Activated CD4-positive, alpha-beta T cell treated with anti-CD3 and anti-CD28 coated beads for 24 hours (primary cell): Measurements from ENCODE around the gene TGM3.

Source experiments
- DNase-seq, 2 donors: peaks; one replicate each; pipeline ENCODE4 v3.0.0-alpha.2; 2020; ENCODE audit warnings: low read depth in 2 of 2

The TGM3 gene

DNA sequence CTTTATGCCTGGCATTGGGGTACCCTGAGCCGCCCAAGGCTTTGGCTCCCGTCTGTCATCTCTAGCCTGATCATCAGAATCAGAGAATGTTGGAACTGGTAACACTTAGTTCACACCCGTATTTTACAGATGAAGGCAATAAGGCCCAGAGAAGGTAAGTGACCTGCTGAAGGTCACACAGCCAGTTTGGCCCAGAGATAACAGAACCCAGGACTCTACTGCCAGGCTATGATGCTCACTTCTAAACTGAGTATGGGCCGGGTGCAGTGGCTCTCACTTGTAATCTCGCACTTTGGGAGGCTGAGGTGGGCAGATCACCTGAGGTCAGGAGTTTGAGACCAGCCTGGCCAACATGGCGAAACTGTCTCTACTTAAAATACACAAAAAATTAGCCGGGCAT, 83.1 kb downstream of the TGM3 start:
- no peak for DNase-seq

DNA sequence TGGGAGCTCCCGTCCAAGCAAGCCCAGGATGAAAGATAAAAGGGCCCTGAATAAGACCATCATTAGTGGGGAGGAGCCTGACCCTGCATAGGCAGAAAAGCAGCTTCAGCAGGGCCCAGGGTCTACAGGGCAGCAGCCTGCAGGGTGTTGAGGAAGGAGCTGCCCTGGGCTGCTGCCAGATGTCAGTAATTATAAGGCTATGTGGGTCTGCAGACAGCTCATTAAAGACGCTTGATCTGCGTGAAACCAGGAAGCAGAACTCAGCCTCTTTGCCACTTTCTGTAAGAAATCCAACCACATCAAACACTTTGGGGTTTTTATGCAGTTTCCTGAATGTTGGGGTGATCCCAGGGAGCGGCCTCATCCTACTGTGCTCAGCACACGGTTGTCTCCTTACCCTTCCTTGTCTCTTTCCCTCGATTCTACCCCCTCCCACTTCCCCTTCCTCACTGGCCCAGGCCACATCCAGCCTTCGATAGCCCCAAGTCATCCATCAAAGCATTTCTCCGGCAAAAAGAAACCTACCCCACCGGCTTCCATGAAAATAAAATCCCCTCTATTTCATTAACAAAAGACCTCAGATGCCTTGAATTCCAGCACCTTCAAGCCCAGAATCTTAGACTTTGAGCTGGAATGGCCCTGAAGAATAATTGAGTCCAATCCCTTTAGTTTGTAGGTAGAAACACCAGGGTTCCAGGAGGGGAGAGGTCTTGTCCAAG, 83.9 kb downstream of the TGM3 start:
- DNase-seq: no peak

DNA sequence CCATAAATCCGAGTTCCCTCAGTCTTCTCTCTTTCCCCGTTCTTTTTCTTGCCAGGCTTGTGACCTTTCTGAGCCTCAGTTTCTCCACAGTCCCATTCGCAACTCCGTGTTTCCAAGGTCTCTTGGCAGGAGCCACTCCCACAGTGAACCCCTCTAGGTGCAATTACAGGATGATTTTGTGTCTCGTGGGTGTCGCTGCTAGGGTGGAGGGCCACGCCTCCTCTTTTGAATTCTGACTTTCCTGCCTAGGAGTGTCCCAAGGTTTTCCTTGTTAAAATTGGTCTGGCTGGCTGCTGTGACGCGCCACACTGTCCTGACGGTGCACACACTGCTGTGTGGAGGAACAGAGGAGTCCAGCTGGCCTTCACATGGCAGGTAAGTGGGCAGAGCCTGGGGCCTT, 84.8 kb downstream of the TGM3 start, which contains the start of gene TGM6:
Gene TGM6 (plus strand): TSS at position 301 of the 400 bp plus-strand sequence. CDS start 68 bp downstream, at position 369.
- no peak for DNase-seq

DNA sequence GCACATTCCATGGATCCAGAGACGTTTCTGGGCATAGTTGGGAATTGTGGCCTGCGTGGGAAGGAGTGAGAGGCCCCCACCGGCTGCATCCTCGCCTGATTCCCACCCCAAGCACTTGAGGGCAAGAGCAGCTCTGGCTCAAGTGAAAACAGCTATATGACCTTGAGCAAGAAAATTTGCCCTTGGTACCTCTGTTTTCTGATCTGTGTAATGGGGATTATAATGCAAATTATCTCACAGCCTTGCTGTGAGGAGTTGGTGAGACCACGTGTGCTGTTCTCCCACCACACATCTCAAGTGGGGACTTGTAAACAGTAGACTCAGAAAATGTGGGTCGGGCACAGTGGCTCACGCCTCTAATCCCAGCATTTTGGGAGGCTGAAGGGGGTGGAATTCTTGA, 85.5 kb downstream of the TGM3 start:
- no peak for DNase-seq

DNA sequence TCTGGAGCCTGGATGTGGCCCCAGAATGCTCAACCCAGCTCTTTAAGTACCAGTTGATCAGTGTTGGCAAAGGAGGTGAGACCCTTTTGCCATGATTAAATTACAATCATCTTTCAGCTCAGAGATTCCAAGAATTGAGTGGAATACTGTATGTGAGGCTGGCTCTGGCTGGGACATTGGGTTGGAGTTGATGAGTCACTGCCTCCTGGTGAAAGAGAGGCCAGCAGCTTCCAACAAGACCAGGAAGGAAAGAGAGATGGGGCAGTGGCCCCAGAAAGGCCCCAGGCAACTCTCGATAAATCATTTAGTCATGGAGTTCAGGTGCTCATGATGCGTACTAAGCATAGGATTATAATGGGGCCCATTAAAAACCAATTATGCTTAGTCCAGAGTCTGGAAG, 87.0 kb downstream of the TGM3 start:
- DNase-seq: no peak

DNA sequence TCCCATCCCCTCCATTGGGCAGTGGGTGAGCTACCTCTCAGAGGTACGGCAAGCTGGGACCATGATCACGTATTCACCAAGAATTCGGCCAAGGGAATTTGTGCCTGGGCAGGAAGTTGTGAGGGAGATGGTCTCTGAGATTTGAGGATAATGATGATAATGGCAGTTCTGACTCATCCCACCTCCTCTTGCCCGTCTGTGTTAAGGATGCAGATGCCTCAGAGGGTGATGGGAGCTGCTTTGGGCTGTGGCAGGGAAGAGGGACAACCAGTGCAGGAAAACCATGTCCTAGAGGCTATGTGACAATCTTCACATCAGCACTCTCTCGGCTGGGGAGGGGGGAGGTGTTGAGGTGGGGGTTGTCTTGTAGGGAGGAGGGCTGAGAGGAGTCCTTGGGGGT, 89.2 kb downstream of the TGM3 start:
- no peak for DNase-seq

DNA sequence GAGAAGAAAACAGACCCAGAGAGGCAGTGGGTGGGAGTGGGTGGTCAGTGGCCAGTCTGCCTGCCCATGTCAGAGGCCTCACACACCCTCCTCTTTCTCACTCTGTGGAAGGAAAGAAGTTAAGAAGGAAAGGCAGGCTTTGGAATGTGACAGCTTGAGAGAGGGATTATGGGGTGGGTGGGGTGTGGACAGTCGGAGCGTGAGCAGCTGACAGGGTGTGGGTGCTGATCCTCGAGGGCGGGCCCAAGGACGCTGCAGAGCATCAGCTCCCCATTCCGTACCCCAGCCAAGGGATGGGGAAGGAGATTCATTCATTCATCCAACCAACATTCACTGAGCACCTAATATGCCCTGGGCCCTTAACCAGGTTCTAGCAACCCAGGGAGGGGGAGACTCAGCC, 89.7 kb downstream of the TGM3 start:
- DNase-seq: no peak

DNA sequence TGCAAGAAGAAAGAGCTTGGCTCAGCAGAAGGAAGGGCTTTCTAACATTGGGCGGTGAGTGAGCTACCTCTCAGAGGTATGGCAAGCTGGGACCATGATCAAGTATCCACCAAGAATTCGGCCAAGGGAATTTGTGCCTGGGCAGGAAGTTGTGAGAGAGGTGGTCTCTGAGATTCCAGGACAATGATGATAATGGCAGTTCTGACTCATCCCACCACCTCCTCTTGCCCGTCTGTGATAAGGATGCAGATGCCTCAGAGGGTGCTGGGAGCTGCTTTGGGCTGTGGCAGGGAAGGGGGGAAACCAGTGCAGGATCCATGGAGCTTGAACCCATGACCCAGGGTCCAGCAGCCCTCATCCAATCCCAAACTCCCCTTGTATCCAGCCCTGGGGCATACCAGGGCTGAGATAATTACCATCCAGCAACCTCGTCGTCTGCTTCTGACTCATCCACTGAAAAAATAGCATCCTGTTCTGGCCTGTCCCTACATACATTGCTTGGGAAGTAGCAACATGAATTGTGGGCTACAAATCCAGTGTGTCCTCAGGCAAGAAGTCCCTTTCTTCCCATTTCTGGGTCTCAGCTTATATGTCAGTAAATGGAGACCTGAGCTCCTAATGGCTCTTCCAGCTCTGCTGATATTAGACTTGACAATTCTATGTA, 90.8 kb downstream of the TGM3 start:
- no peak for DNase-seq

DNA sequence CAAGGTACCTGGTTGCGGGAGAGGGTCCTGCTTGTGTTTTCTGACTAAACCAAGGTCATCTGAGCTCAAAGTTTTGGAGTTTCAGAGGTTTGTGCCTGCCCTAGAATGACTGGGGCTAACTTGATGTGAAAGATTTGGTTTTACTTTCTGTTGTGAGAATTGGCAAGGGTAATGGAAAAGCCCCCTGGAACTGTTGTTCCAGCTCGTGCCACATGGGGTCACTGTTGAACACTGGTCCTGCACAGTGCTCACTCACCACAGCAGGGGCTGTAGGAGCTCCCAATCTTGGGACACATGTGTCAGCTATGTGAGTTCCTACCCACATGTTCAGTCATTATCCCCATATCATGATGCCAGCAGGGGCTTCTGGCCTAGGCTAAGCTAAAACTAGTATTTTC, 91.4 kb downstream of the TGM3 start:
- DNase-seq: peak; percentile 21 to 45

DNA sequence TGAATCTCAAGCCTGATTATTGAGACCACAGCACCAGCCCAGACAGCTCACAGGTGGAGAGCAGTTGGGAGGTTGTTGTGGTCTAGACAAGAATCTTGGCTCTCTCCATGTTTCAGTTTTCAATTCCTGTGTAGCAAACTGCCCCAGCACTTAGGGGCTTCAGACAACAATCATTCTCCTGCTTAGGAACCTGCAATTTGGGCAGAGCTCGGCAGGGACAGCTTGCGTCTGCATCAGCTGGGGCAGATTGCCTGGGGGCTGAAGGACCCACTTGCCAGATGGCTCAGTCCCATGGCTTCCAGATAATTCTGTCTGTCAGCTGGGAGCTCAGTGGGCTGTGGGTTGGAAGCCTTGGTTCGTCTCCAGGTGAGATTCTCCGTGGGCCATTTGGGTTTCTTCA, 91.8 kb downstream of the TGM3 start:
- no peak for DNase-seq
